ENCODE data around the gene POM121L2. TPM values are rescaled to one million over a fixed set of nuclear protein-coding genes. Genes with fewer than 3 reads are reported as not detected.
"Not testable (repeated sequence)": the region's sequence is repeated elsewhere in the genome, so short reads cannot be mapped to it uniquely, and the experiment has no call there.

POM121L2 gene
- total and polyA plus RNA-seq, 12 donors, result 0.03 TPM; not detected in 11

DNA sequence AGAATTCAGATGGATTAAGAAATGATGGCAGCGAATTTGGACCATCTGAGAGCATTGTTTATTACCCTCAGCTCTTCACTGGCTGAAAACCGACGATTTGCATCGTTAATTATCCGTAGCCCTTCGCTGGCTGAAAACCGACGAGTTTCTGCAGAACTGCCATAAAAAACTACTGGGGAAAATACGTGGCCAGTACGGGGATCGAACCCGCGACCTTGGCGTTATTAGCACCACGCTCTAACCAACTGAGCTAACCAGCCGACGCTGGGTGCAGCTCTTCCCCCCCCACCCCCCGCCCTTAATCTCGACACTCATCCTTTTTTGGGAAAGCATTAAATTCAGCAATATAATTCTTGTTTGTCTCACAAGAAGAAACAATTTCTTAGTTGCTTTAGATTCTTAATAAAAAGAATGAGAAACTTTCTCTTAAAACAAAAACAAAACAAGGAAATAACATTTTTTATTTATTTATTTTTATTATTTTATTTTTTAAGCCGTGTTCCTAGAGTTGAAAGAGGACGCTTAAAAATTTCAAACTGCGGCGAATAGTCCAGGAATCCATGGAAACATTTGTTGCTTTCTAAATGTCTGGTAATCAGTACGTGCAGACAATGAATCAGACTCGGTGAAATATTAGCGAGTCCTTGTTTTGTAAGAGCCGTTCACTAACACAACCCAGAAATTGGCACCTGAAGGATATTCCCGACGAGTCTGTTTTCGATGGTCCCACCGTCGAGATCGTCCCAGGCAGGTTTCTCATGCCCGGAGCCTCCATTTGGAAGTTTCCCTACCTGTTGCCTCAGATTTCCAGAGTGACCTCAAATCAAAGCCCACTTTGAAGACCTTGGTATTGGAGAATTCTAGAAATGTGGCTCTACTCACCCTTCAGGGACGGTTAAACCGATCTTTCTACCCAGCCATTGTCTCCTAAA lies 36.8 kb downstream of the POM121L2 start:
- 15 to 20% (median 18%) methylated on average over 35 to 36 of the region's 36 CpGs for WGBS, 4 donors
- TF ChIP-seq POLR2A (IDR thresholded peaks at IDR 0.05), result no peak
- TF ChIP-seq, protein P1, sequence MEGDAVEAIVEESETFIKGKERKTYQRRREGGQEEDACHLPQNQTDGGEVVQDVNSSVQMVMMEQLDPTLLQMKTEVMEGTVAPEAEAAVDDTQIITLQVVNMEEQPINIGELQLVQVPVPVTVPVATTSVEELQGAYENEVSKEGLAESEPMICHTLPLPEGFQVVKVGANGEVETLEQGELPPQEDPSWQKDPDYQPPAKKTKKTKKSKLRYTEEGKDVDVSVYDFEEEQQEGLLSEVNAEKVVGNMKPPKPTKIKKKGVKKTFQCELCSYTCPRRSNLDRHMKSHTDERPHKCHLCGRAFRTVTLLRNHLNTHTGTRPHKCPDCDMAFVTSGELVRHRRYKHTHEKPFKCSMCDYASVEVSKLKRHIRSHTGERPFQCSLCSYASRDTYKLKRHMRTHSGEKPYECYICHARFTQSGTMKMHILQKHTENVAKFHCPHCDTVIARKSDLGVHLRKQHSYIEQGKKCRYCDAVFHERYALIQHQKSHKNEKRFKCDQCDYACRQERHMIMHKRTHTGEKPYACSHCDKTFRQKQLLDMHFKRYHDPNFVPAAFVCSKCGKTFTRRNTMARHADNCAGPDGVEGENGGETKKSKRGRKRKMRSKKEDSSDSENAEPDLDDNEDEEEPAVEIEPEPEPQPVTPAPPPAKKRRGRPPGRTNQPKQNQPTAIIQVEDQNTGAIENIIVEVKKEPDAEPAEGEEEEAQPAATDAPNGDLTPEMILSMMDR (IDR thresholded peaks at IDR 0.05), result no peak
- intact Hi-C loops (cut with DNase I), result no loop called here
- H3K36me3 ChIP-seq (replicated peaks in 1 of 2), result no peaks in the 10 kb centered on the region
- no peak overlapping the region for H3K4me3 ChIP-seq
- peaks cover 53% of the 10 kb centered on the region for H3K27me3 ChIP-seq
- no peaks in the 10 kb centered on the region for H3K9me3 ChIP-seq (replicated peaks in 1 of 3)
- H3K27ac ChIP-seq, result no peak overlapping the region
- DNase-seq, result no peak
- H3K4me1 ChIP-seq (replicated peaks in 1 of 2), result no peaks in the 10 kb centered on the region

DNA sequence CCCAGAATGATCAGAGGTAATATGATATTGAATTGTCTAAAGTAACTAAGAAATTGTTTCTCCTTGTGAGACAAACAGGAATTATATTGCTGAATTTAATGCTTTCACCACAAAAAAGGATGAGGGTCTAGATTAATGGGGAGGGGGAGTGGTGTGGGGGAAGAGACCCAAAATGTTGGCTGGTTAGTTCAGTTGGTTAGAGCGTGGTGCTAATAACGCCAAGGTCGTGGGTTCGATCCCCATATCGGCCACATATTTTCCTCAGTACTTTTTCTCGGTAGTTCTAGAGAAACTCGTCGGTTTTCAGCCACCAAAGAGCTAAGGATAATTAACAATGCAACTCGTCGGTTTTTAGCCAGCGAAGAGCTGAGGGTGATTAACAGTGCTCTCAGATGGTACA lies 38.3 kb downstream of the POM121L2 start:
- Histone ChIP-seq H3K27ac (no peak overlapping the region), H3K4me3 (no peak overlapping the region)

DNA sequence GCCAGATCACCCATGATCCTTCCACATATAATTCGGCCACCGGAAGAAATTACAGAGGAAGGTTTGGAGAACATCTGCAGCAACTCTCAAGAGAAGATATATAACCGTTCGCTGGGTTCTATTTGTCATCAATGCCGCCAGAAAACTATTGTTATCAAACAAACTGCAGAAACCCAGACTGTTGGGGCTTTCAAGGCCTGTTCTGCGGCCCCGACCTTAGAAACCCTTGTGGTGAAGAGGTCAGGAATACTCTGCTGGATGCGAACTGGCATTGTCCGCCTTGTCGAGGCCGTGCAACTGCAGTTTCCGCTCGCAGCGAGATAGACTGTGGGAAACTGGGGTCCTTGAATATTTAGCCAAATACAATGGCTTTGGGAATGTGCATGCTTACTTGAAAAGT lies 43.3 kb downstream of the POM121L2 start:
- H3K27ac ChIP-seq, result no peak overlapping the region
- peaks cover 56% of the 10 kb centered on the region for H3K27me3 ChIP-seq
- intact Hi-C loops (cut with DNase I), result no loop called here
- H3K9me3 ChIP-seq (replicated peaks in 1 of 3), result no peaks in the 10 kb centered on the region
- DNase-seq, result no peak
- 68 to 81% (median 72%) methylated on average over 14 of the region's 14 CpGs for WGBS, 4 donors
- TF ChIP-seq, protein P1 (IDR thresholded peaks at IDR 0.05), result no peak
- no peak for TF ChIP-seq POLR2A (IDR thresholded peaks at IDR 0.05)
- no peaks in the 10 kb centered on the region for H3K4me1 ChIP-seq (replicated peaks in 1 of 2)
- no peaks in the 10 kb centered on the region for H3K36me3 ChIP-seq (replicated peaks in 1 of 2)
- no peak overlapping the region for H3K4me3 ChIP-seq

More for the DNA sequence above, 38.3 kb downstream of the POM121L2 start:
- H3K27me3 ChIP-seq, result peaks cover 50% of the 10 kb centered on the region
- TF ChIP-seq, protein P1 (IDR thresholded peaks at IDR 0.05), result no peak
- TF ChIP-seq POLR2A (IDR thresholded peaks at IDR 0.05), result no peak
- WGBS, 4 donors, result 63 to 66% (median 64%) methylated on average over 11 of the region's 11 CpGs
- H3K4me1 ChIP-seq (replicated peaks in 1 of 2), result no peaks in the 10 kb centered on the region
- DNase-seq, result no peak
- intact Hi-C loops (cut with DNase I), result no loop called here
- H3K9me3 ChIP-seq (replicated peaks in 1 of 3), result no peaks in the 10 kb centered on the region
- H3K36me3 ChIP-seq (replicated peaks in 1 of 2), result no peaks in the 10 kb centered on the region

DNA sequence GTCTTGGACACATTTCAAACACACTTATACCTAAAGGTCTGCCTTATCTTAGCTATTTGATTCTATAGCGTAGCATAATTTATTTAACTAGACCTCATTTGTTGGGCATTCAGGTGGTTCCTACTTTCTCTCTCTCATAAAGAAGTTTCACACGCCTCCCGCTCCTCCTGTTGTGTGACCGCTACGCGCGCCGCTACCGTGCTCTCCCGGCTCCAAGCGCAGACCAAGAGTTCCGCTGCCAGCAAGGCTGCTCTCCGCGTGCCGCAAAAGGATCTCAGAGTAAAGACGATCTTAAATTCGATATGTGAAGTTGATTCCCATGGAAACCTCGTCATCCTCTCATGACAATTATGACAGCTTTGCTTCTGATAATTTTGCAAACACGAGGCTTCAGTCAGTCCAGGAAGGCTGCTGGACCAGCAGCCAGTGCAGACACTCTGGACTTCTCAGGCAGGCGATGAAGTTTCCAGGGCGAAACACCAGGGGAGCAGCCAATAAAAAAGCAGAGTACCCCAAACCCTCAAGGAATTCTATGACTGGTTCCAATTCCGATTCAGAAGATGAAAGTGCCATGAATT lies 44.1 kb downstream of the POM121L2 start:
- no peaks in the 10 kb centered on the region for H3K36me3 ChIP-seq (replicated peaks in 1 of 2)
- no peaks in the 10 kb centered on the region for H3K4me1 ChIP-seq (replicated peaks in 1 of 2)
- peaks cover 51% of the 10 kb centered on the region for H3K27me3 ChIP-seq
- H3K9me3 ChIP-seq (replicated peaks in 1 of 3), result no peaks in the 10 kb centered on the region
- no peak overlapping the region for H3K4me3 ChIP-seq
- DNase-seq, result no peak
- 10 to 19% (median 13%) methylated on average over 22 of the region's 22 CpGs for WGBS, 4 donors
- TF ChIP-seq, protein P1 (IDR thresholded peaks at IDR 0.05), result no peak
- TF ChIP-seq POLR2A (IDR thresholded peaks at IDR 0.05), result no peak
- intact Hi-C loops (cut with DNase I), result no loop called here
- no peak overlapping the region for H3K27ac ChIP-seq

DNA sequence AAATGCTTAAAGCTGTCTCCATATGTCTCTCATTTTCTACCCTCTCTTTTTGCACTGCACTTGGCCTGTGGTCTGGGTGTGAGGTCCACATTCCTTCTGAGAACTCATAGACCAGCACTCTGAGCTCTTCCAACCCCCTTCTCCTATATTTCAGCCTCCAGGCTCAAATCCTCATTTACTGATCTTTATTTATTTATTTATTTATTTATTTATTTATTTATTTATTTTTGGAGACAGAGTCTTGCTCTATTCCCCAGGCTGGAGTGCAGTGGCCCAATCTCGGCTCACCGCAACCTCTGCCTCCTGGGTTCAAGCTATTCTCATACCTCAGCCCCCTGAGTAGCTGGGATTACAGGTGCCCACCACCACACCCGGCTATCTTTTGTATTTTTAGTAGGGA lies 45.1 kb downstream of the POM121L2 start:
- DNase-seq; H3K4me3 ChIP-seq; H3K27ac ChIP-seq; H3K4me1 ChIP-seq (replicated peaks in 1 of 2); H3K9me3 ChIP-seq (replicated peaks in 1 of 3); H3K36me3 ChIP-seq (replicated peaks in 1 of 2); intact Hi-C loops (cut with DNase I): not testable (repeated sequence)
- peaks cover 51% of the 10 kb centered on the region for H3K27me3 ChIP-seq
- WGBS, 4 donors, result 84 to 94% (median 89%) methylated on average over 3 of the region's 3 CpGs

Measured in adrenal gland (tissue), 12 donors.